PC-3 (cell line): ENCODE measurements around the gene CRELD2. TPM values are rescaled to one million over a fixed set of nuclear protein-coding genes. Genes with fewer than 3 reads are reported as not detected.

ENCODE experiments used
- ATAC-seq: fragments of 200-7000 bp; cut with Tn5 transposase; 2 replicates; pipeline ENCODE4 v1.9.1; 2020; ENCODE audit warnings: mild to moderate bottlenecking, moderate library complexity
- BruUV-seq: library from RNA; stranded (reverse); fragments of 400-500 nt; replicated peaks from 2 replicates; lab custom pipeline; 2021; lab: Mats Ljungman, UMichigan
- CTCF ChIA-PET: fragments of 300-600 bp; sonication (Branson Sonifier 250); formaldehyde crosslinking; loops from one replicate; lab custom pipeline; 2022; ENCODE audit warnings: antibody characterized with exemption; lab: Charles Lee
- POLR2A ChIA-PET: fragments of 300-600 bp; sonication (Branson Sonifier 250); formaldehyde crosslinking; loops from one replicate; lab custom pipeline; 2022; ENCODE audit warnings: antibody characterized with exemption; ENCODE audit not compliant: unreplicated experiment; lab: Charles Lee
- DNase-seq: peaks from one replicate; pipeline ENCODE4 v3.0.0-alpha.2; 2015
- H2AFZ ChIP-seq: fragments of 300-600 bp; sonication (generic); 2 replicates; pipeline ENCODE4 v1.6.0; 2016; ENCODE audit warnings: antibody characterized with exemption, low read length
- H3F3A ChIP-seq: fragments of 300-600 bp; sonication (generic); one replicate; pipeline ENCODE4 v1.6.0; 2017; ENCODE audit warnings: antibody characterized with exemption, low read length, control low read depth, mild to moderate bottlenecking; ENCODE audit not compliant: unreplicated experiment
- H3K27ac ChIP-seq: fragments of 300-600 bp; sonication (generic); 2 replicates; pipeline ENCODE4 v1.5.1; 2016; ENCODE audit warnings: mild to moderate bottlenecking, low read length
- H3K27me3 ChIP-seq: fragments of 300-600 bp; sonication (generic); 2 replicates; pipeline ENCODE4 v1.6.1; 2016; ENCODE audit warnings: low read length, mixed read lengths
- H3K36me3 ChIP-seq: fragments of 300-600 bp; sonication (generic); 2 replicates; pipeline ENCODE4 v1.6.1; 2016; ENCODE audit warnings: low read depth, mixed run types, low read length, mixed read lengths
- H3K4me1 ChIP-seq: fragments of 300-600 bp; sonication (generic); 2 replicates; pipeline ENCODE4 v1.5.1; 2016; ENCODE audit warnings: low read length; ENCODE audit not compliant: insufficient read depth
- H3K4me2 ChIP-seq: fragments of 300-600 bp; sonication (generic); 2 replicates; pipeline ENCODE4 v1.6.0; 2016; ENCODE audit warnings: low read length
- H3K4me3 ChIP-seq: fragments of 300-600 bp; sonication (generic); 2 replicates; pipeline ENCODE4 v1.5.1; 2016; ENCODE audit warnings: mild to moderate bottlenecking, low read length, mixed read lengths
- H3K79me2 ChIP-seq: fragments of 300-600 bp; sonication (generic); 2 replicates; pipeline ENCODE4 v1.6.1; 2017; ENCODE audit warnings: low read length, mixed read lengths
- H3K9ac ChIP-seq: fragments of 300-600 bp; sonication (generic); 2 replicates; pipeline ENCODE4 v1.6.0; 2016; ENCODE audit warnings: mild to moderate bottlenecking, low read length
- H3K9me2 ChIP-seq: fragments of 300-600 bp; sonication (generic); replicated peaks from 2 replicates; pipeline ENCODE4 v1.6.1; 2016; ENCODE audit warnings: mixed run types, low read length, mixed read lengths
- H3K9me3 ChIP-seq: fragments of 300-600 bp; sonication (generic); 2 replicates; pipeline ENCODE4 v1.6.1; 2016; ENCODE audit warnings: low read length, mixed read lengths
- H4K20me1 ChIP-seq: fragments of 300-600 bp; sonication (generic); 2 replicates; pipeline ENCODE4 v1.6.1; 2016; ENCODE audit warnings: low read length, mixed read lengths
- CTCF ChIP-seq: fragments of 300-600 bp; sonication (generic); conservative IDR thresholded peaks from 2 replicates; pipeline ENCODE4 v1.5.1; 2017; ENCODE audit warnings: antibody characterized with exemption, low read depth, mild to moderate bottlenecking, low read length
- EZH2 ChIP-seq: fragments of 300-600 bp; sonication (generic); IDR thresholded peaks from one replicate; pipeline ENCODE4 v1.6.1; 2017; ENCODE audit warnings: antibody characterized with exemption, mild to moderate bottlenecking, low read length; ENCODE audit not compliant: unreplicated experiment
- EZH2phosphoT487 ChIP-seq: fragments of 300-600 bp; sonication (generic); IDR thresholded peaks from 2 replicates; pipeline ENCODE4 v1.6.1; 2018; ENCODE audit warnings: mild to moderate bottlenecking, antibody characterized with exemption, low read length, borderline replicate concordance
- intact Hi-C: fragments of 100-400 bp; cut with micrococcal nuclease; formaldehyde crosslinking; loops from 2 replicates; pipeline ENCODE4 v1.9.0; 2023
- total RNA-seq: library from RNA; depleted of rRNA; stranded (reverse); fragments of >200 nt; gene quantifications from 2 replicates; pipeline ENCODE4 v1.2.3, GENCODE V29; 2014

Gene CRELD2
- total RNA-seq, 1 experiment from 2014 or later: 71.3 TPM

GRCh38 chr22:49885881-49886280, 32.6 kb upstream of the CRELD2 start:
- ChIA-PET POLR2A (no interaction called here), CTCF (no interaction called here)
- no peaks in the 10 kb centered on the region; the same call in none of the 2 replicates for H3K36me3 ChIP-seq
- no peaks in the 10 kb centered on the region for H3K27me3 ChIP-seq
- ATAC-seq (no peak), DNase-seq (no peak)
- TF ChIP-seq CTCF (no peak), EZH2 (no peak), EZH2phosphoT487 (no peak)
- peaks cover 19% of the 10 kb centered on the region for H3K79me2 ChIP-seq
- no peak overlapping the region for H3K4me3 ChIP-seq
- H3K4me2 ChIP-seq: no peak overlapping the region
- no TSS peak for BruUV-seq
- H3F3A ChIP-seq: no peaks in the 10 kb centered on the region
- H3K4me1 ChIP-seq: no peaks in the 10 kb centered on the region
- no peak overlapping the region for H3K9ac ChIP-seq
- H2AFZ ChIP-seq: no peak overlapping the region
- no peaks in the 10 kb centered on the region for H3K9me2 ChIP-seq
- H3K9me3 ChIP-seq: no peaks in the 10 kb centered on the region
- no peaks in the 10 kb centered on the region for H4K20me1 ChIP-seq
- intact Hi-C loops: no loop called here
- no peak overlapping the region for H3K27ac ChIP-seq

GRCh38 chr22:49886346-49887063, 31.9 kb upstream of the CRELD2 start:
- no peaks in the 10 kb centered on the region for H3K9me3 ChIP-seq
- no peaks in the 10 kb centered on the region for H4K20me1 ChIP-seq
- H3K79me2 ChIP-seq: peaks cover 14% of the 10 kb centered on the region
- ChIA-PET POLR2A (no interaction called here), CTCF (no interaction called here)
- no peak overlapping the region for H3K9ac ChIP-seq
- TF ChIP-seq EZH2: no peak
- TF ChIP-seq EZH2phosphoT487: no peak
- TF ChIP-seq CTCF: no peak
- H3K4me1 ChIP-seq: no peaks in the 10 kb centered on the region
- intact Hi-C loops: no loop called here
- H3K4me2 ChIP-seq: no peak overlapping the region
- no peaks in the 10 kb centered on the region for H3K27me3 ChIP-seq
- H3K9me2 ChIP-seq: no peaks in the 10 kb centered on the region
- no peaks in the 10 kb centered on the region; the same call in none of the 2 replicates for H3K36me3 ChIP-seq
- no peak overlapping the region for H3K4me3 ChIP-seq
- DNase-seq: no peak
- no TSS peak for BruUV-seq
- no peaks in the 10 kb centered on the region for H3F3A ChIP-seq
- H2AFZ ChIP-seq: no peak overlapping the region
- ATAC-seq: no peak
- no peak overlapping the region for H3K27ac ChIP-seq

- no peak for DNase-seq
- H2AFZ ChIP-seq: no peak overlapping the region
- H3K36me3 ChIP-seq: no peaks in the 10 kb centered on the region; the same call in none of the 2 replicates
- CTCF ChIA-PET: no interaction called here
- no peaks in the 10 kb centered on the region for H3K4me1 ChIP-seq
- ATAC-seq: no peak
- intact Hi-C loops: no loop called here
- no peaks in the 10 kb centered on the region for H3K27me3 ChIP-seq
- peaks cover 9% of the 10 kb centered on the region for H3K79me2 ChIP-seq
- no peak overlapping the region for H3K4me2 ChIP-seq
- no peaks in the 10 kb centered on the region for H4K20me1 ChIP-seq
- no peak for TF ChIP-seq EZH2phosphoT487
- TF ChIP-seq CTCF: no peak
- TF ChIP-seq EZH2: no peak
- H3K4me3 ChIP-seq: no peak overlapping the region
- H3K9ac ChIP-seq: no peak overlapping the region
- no peaks in the 10 kb centered on the region for H3K9me2 ChIP-seq
- no peaks in the 10 kb centered on the region for H3K9me3 ChIP-seq
- BruUV-seq: no TSS peak
- H3K27ac ChIP-seq: no peak overlapping the region
- H3F3A ChIP-seq: no peaks in the 10 kb centered on the region
- POLR2A ChIA-PET: no interaction called here
These were observed 31.4 kb upstream of the CRELD2 start for GRCh38 chr22:49887064-49887451.
